HepG2 (cell line): Measurements from ENCODE around the gene PA2G4. TPM values are rescaled to one million over a fixed set of nuclear protein-coding genes. Genes with fewer than 3 reads are reported as not detected.

Source experiments
- EEA1 ChIP-seq: sonication (generic); formaldehyde crosslinking; IDR thresholded peaks from 2 replicates; pipeline ENCODE4 v1.5.1; 2020; ENCODE audit warnings: mild to moderate bottlenecking, missing genetic modification reagents, borderline replicate concordance
- EHMT2 ChIP-seq: fragments of 200-600 bp; sonication (generic); IDR thresholded peaks from 2 replicates; pipeline ENCODE4 v1.7.0; 2017; ENCODE audit warnings: antibody characterized with exemption, low read depth, low read length, borderline replicate concordance
- JUN ChIP-seq: sonication (generic); formaldehyde crosslinking; IDR thresholded peaks from 2 replicates; pipeline ENCODE4 v1.4.0; 2020; ENCODE audit warnings: mild to moderate bottlenecking, missing genetic modification reagents
- MAF1 ChIP-seq: sonication (generic); formaldehyde crosslinking; IDR thresholded peaks from 2 replicates; pipeline ENCODE4 v1.5.0; 2020; ENCODE audit warnings: missing genetic modification reagents, borderline replicate concordance
- NR1H2 ChIP-seq: sonication (generic); formaldehyde crosslinking; IDR thresholded peaks from 2 replicates; pipeline ENCODE4 v1.8.1; 2022; ENCODE audit warnings: low read depth, missing genetic modification reagents, borderline replicate concordance
- SP2 ChIP-seq: sonication (generic); formaldehyde crosslinking; IDR thresholded peaks from 2 replicates; pipeline ENCODE4 v1.5.1; 2020; ENCODE audit warnings: mild to moderate bottlenecking, missing genetic modification reagents
- WIZ ChIP-seq: sonication (generic); formaldehyde crosslinking; IDR thresholded peaks from 2 replicates; pipeline ENCODE4 v1.5.1; 2020; ENCODE audit warnings: mild to moderate bottlenecking, missing genetic modification reagents
- ZNF30 ChIP-seq: sonication (generic); formaldehyde crosslinking; IDR thresholded peaks from 2 replicates; pipeline ENCODE4 v1.5.0; 2020; ENCODE audit warnings: mild to moderate bottlenecking, missing genetic modification reagents
- ZNF333 ChIP-seq: sonication (generic); formaldehyde crosslinking; IDR thresholded peaks from 2 replicates; pipeline ENCODE4 v1.4.0; 2020; ENCODE audit warnings: mild to moderate bottlenecking, missing genetic modification reagents, borderline replicate concordance
- ZNF546 ChIP-seq: sonication (generic); formaldehyde crosslinking; conservative IDR thresholded peaks from 2 replicates; pipeline ENCODE4 v1.8.1; 2023; ENCODE audit warnings: mild to moderate bottlenecking, missing genetic modification reagents
- ZNF552 ChIP-seq: sonication (generic); formaldehyde crosslinking; IDR thresholded peaks from 2 replicates; pipeline ENCODE4 v1.9.0; 2022; ENCODE audit warnings: missing genetic modification reagents, mild to moderate bottlenecking, borderline replicate concordance
- ZNF670 ChIP-seq: sonication (generic); formaldehyde crosslinking; IDR thresholded peaks from 2 replicates; pipeline ENCODE4 v1.8.0; 2022; ENCODE audit warnings: mild to moderate bottlenecking, missing genetic modification reagents, borderline replicate concordance
- ZNF672 ChIP-seq: sonication (generic); formaldehyde crosslinking; IDR thresholded peaks from 2 replicates; pipeline ENCODE4 v1.8.1; 2022; ENCODE audit warnings: missing genetic modification reagents
- ZNF720 ChIP-seq: sonication (generic); formaldehyde crosslinking; IDR thresholded peaks from 2 replicates; pipeline ENCODE4 v1.4.0; 2020; ENCODE audit warnings: missing genetic modification reagents
- ZNF782 ChIP-seq: sonication (generic); formaldehyde crosslinking; IDR thresholded peaks from 2 replicates; pipeline ENCODE4 v1.4.0; 2020; ENCODE audit warnings: missing genetic modification reagents, mild to moderate bottlenecking, borderline replicate concordance
- ZNF839 ChIP-seq: sonication (generic); formaldehyde crosslinking; IDR thresholded peaks from 2 replicates; pipeline ENCODE4 v1.4.0; 2020; ENCODE audit warnings: missing genetic modification reagents, mild to moderate bottlenecking, borderline replicate concordance
- polyA plus RNA-seq, 8 experiments: library from polyadenylated mRNA; depleted of rRNA in 3 of 8; stranded (reverse) in 7 of 8; unstranded in 1 of 8; fragments of >200 nt; fragmentation: Illumina TruSeq in 4 of 8; extraction: Trizol in 4 of 8; gene quantifications; 2 replicates each; pipeline versions ENCODE4 v1.2.1 to v1.2.3, GENCODE V29; 2011 to 2016; ENCODE audit warnings: low read depth in 4 of 8, missing spikeins in 1 of 8, mixed read lengths in 1 of 8; ENCODE audit not compliant: insufficient read depth in 1 of 8
- total RNA-seq, 5 experiments: library from RNA; depleted of rRNA; stranded (reverse); fragments of >200 nt; fragmentation: Illumina TruSeq; extraction: Trizol; gene quantifications; 2 replicates each; pipeline ENCODE4 v1.2.3, GENCODE V29; 2016; ENCODE audit warnings: low read depth in 1 of 5
- TF ChIP-seq, protein P1 (sequence below): IDR thresholded peaks from 2 replicates; pipeline ENCODE4 v1.6.1; 2016; ENCODE audit warnings: missing compliant biosample characterization, missing genetic modification reagents, borderline replicate concordance
- TF ChIP-seq, protein P2 (sequence below): sonication (generic); formaldehyde crosslinking; IDR thresholded peaks from 2 replicates; pipeline ENCODE4 v1.5.1; 2020; ENCODE audit warnings: mild to moderate bottlenecking, missing genetic modification reagents
- TF ChIP-seq, protein P3 (sequence below): fragments of 450-650 bp; IDR thresholded peaks from 2 replicates; pipeline ENCODE4 v1.6.1; 2016
- TF ChIP-seq, protein P4 (sequence below): IDR thresholded peaks from 2 replicates; pipeline ENCODE4 v1.6.1; 2012; ENCODE audit warnings: inconsistent platforms
- TF ChIP-seq, protein P5 (sequence below): IDR thresholded peaks from 2 replicates; pipeline ENCODE4 v1.6.1; 2016

The PA2G4 gene
- total and polyA plus RNA-seq, 2 of the 13 experiments (the other 11 are each of a cell fraction or from before 2014, with no cell fraction given), result 147 to 240 TPM

DNA sequence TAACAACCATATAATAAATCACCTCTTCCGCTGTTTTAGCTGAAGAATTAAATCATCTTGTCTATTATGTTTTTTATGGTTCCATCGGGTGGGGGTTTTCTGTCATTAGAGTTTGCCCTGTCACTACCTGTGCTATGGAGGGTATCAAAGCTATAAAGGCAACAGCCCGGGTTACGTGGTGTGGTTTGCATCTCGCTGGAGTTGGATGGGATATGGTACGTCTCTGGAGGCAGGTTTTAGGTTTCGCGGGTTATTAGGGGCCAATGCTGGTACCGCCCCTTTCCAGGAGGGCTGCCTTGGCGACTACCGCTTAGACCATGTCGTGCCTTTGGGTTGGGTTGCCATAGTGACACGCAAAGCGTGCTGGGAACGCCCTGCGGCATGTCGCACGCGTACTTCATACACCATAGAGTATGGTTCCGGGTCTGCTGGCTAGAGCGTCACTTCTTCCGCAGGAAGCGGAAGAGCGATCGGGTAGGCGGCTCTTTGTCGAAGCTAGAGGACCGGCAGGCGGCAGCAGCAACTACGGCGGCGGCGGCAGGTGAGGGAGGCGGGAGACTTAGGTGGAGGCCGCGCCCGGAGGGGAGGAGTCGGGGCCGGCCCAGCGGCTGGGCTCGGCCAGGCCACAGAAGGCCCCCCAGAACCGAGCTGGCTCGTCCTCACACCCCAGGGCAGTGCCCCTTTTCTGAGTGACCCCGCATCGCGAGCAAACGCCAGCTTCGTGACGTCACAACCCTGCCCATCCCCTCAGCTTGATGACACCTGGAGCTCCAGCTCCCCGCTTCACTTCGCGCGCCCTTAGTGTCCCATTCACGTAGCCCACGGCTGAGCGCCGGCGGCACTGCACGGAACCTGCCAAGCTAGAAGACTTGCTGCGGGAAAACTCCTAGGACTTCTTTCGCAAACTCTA lies 13.7 kb downstream of the PA2G4 start, which contains the start of gene ZC3H10 (continued):
- TF ChIP-seq, protein P1, sequence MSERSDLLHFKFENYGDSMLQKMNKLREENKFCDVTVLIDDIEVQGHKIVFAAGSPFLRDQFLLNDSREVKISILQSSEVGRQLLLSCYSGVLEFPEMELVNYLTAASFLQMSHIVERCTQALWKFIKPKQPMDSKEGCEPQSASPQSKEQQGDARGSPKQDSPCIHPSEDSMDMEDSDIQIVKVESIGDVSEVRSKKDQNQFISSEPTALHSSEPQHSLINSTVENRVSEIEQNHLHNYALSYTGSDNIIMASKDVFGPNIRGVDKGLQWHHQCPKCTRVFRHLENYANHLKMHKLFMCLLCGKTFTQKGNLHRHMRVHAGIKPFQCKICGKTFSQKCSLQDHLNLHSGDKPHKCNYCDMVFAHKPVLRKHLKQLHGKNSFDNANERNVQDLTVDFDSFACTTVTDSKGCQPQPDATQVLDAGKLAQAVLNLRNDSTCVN (CRISPR knock-in tag), result 0 out of 2 replicates have a peak, but pooled peaks have one; percentile 67
- TF ChIP-seq ZNF839 (no peak), SP2 (CRISPR knock-in tag) (peak; percentile 80), ZNF672 (CRISPR knock-in tag) (no peak), ZNF30 (no peak), ZNF552 (no peak), EEA1 (CRISPR knock-in tag) (0 out of 2 replicates have a peak, but pooled peaks have one; percentile 60), ZNF782 (CRISPR knock-in tag) (no peak), EHMT2 (no peak), ZNF670 (CRISPR knock-in tag) (no peak), NR1H2 (CRISPR knock-in tag) (peak; percentile 58; the same call in 1 of the 2 replicates), WIZ (CRISPR knock-in tag) (no peak), ZNF546 (CRISPR knock-in tag) (no peak), ZNF333 (0 out of 2 replicates have a peak, but pooled peaks have one; percentile 51), MAF1 (CRISPR knock-in tag) (no peak), JUN (CRISPR knock-in tag) (no peak), ZNF720 (CRISPR knock-in tag) (no peak)
- TF ChIP-seq, protein P2, sequence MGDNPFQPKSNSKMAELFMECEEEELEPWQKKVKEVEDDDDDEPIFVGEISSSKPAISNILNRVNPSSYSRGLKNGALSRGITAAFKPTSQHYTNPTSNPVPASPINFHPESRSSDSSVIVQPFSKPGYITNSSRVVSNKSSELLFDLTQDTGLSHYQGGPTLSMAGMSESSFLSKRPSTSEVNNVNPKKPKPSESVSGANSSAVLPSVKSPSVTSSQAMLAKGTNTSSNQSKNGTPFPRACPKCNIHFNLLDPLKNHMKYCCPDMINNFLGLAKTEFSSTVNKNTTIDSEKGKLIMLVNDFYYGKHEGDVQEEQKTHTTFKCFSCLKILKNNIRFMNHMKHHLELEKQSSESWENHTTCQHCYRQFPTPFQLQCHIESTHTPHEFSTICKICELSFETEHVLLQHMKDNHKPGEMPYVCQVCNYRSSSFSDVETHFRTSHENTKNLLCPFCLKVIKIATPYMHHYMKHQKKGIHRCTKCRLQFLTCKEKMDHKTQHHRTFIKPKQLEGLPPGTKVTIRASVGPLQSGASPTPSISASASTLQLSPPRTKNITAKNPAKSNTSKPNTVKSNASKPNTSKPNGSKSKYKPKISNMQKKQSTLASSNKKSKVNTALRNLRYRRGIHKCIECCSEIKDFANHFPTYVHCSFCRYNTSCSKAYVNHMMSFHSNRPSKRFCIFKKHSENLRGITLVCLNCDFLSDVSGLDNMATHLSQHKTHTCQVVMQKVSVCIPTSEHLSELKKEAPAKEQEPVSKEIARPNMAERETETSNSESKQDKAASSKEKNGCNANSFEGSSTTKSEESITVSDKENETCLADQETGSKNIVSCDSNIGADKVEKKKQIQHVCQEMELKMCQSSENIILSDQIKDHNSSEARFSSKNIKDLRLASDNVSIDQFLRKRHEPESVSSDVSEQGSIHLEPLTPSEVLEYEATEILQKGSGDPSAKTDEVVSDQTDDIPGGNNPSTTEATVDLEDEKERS (CRISPR knock-in tag), result 0 out of 2 replicates have a peak, but pooled peaks have one; percentile 66
- TF ChIP-seq, protein P3, sequence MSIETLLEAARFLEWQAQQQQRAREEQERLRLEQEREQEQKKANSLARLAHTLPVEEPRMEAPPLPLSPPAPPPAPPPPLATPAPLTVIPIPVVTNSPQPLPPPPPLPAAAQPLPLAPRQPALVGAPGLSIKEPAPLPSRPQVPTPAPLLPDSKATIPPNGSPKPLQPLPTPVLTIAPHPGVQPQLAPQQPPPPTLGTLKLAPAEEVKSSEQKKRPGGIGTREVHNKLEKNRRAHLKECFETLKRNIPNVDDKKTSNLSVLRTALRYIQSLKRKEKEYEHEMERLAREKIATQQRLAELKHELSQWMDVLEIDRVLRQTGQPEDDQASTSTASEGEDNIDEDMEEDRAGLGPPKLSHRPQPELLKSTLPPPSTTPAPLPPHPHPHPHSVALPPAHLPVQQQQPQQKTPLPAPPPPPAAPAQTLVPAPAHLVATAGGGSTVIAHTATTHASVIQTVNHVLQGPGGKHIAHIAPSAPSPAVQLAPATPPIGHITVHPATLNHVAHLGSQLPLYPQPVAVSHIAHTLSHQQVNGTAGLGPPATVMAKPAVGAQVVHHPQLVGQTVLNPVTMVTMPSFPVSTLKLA, result peak; percentile 96
- TF ChIP-seq, protein P4, sequence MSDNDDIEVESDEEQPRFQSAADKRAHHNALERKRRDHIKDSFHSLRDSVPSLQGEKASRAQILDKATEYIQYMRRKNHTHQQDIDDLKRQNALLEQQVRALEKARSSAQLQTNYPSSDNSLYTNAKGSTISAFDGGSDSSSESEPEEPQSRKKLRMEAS, result peak; percentile 92
- TF ChIP-seq, protein P5, sequence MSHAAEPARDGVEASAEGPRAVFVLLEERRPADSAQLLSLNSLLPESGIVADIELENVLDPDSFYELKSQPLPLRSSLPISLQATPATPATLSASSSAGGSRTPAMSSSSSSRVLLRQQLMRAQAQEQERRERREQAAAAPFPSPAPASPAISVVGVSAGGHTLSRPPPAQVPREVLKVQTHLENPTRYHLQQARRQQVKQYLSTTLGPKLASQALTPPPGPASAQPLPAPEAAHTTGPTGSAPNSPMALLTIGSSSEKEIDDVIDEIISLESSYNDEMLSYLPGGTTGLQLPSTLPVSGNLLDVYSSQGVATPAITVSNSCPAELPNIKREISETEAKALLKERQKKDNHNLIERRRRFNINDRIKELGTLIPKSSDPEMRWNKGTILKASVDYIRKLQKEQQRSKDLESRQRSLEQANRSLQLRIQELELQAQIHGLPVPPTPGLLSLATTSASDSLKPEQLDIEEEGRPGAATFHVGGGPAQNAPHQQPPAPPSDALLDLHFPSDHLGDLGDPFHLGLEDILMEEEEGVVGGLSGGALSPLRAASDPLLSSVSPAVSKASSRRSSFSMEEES (CRISPR knock-in tag), result no peak; the same call in 1 of the 2 replicates
